GM10248 (cell line): ENCODE measurements around the gene RGS11.
"Not testable (repeated sequence)": the region's sequence is repeated elsewhere in the genome, so short reads cannot be mapped to it uniquely, and the experiment has no call there.

Experiments
- CTCF ChIA-PET: fragments of 300-600 bp; sonication (Branson Sonifier 250); formaldehyde crosslinking; extraction: SDS; loops from one replicate; lab custom pipeline; 2021; ENCODE audit warnings: antibody characterized with exemption; lab: Yijun Ruan, JAX
- POLR2A ChIA-PET: fragments of 350-650 bp; sonication (Branson Sonifier 250); formaldehyde crosslinking; extraction: SDS; loops from one replicate; lab custom pipeline; 2020; ENCODE audit warnings: antibody characterized with exemption; lab: Yijun Ruan, JAX
- DNase-seq: peaks from one replicate; pipeline ENCODE4 v3.0.0; 2012; ENCODE audit errors: extremely low spot score
- TF ChIP-seq, protein P1 (sequence below): IDR thresholded peaks from 2 replicates; pipeline ENCODE4 v1.5.1; 2012; ENCODE audit warnings: mild to moderate bottlenecking, low read depth; ENCODE audit errors: extremely low read depth, missing control alignments, control extremely low read depth

RGS11 gene

DNA sequence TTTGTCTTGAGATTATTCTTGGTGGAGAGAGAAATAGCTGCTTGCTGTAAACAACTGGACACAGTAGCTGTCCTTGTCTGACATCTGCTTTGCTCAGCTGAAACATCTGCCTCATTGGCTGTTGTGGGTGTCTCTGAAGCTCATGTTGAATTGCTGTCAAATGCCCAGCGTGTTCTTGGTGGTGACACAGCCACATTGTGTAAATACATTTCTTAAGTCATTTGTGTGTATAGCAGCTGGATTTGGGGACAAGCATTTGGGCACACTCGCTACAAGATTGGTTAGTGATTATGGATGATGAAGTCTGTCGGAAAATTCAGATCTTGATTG, 35.8 kb downstream of the RGS11 start:
- TF ChIP-seq, protein P1, sequence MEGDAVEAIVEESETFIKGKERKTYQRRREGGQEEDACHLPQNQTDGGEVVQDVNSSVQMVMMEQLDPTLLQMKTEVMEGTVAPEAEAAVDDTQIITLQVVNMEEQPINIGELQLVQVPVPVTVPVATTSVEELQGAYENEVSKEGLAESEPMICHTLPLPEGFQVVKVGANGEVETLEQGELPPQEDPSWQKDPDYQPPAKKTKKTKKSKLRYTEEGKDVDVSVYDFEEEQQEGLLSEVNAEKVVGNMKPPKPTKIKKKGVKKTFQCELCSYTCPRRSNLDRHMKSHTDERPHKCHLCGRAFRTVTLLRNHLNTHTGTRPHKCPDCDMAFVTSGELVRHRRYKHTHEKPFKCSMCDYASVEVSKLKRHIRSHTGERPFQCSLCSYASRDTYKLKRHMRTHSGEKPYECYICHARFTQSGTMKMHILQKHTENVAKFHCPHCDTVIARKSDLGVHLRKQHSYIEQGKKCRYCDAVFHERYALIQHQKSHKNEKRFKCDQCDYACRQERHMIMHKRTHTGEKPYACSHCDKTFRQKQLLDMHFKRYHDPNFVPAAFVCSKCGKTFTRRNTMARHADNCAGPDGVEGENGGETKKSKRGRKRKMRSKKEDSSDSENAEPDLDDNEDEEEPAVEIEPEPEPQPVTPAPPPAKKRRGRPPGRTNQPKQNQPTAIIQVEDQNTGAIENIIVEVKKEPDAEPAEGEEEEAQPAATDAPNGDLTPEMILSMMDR, result no peak
- ChIA-PET CTCF (interaction anchor here (1.1 to 2.2 kb wide), 5 partner anchors 9 to 58 kb away, joined by 3 to 5 read pairs (median 4); partner anchors contain the start of gene LUC7L), POLR2A (interaction anchor here (0.5 kb wide), 1 partner anchor 19 kb away, joined by 4 read pairs; no protein-coding TSS in a partner anchor)
- DNase-seq, result no peak

DNA sequence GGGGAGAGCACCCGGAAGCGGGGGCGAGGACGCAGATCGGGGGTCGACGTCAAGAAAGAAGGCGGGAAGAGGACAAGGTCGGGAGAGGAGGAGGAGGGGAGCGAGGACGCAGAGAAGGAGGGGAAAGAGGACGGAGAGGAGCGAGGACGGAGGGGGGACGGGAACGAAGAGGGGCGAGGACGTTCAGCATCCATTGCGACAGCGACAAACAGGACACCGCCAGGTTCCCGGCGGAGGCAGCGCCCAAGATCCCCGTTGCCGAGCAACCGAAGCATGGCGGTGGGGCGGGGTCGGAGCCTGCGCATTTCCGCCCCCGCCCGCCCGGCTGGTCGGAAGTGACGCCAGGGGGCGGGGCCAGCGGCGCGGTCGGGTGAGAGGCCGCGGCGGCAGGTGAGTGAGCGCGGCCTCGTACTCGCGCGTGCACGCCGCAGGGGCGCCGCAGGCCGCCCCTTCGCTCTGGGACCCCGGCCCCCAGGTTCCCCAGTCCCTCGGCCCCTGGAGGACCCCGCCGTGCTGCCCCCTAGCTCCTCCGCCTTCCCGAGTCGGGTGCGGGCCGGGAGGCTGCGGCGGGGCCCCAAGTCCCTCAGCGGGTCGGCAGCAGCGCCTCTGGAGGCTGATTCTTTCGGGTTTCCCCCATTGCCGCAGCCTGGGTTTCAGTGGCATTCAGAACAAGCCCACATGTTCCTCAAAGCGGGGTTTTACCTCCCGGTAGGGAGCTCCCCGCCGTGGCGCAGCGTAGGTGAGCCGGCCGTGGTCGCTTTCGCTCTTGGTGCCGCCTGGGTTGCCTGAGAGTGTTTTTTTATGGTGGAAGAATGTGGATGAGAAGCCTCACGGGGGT, 41.1 kb downstream of the RGS11 start, which contains the start of gene FAM234A:
Gene FAM234A, plus strand, starts transcription at position 354 of the 838 bp plus-strand sequence. CDS start 19,593 bp downstream, outside the sequence.
- ChIA-PET POLR2A (interaction anchor here (1.2 to 1.6 kb wide), 2 partner anchors 16 to 34 kb away, joined by 4 to 7 read pairs; no protein-coding TSS in a partner anchor), CTCF (interaction anchor here (0.8 to 1.7 kb wide), 7 partner anchors 9 to 126 kb away, joined by 3 to 10 read pairs (median 5); no protein-coding TSS in a partner anchor)

DNA sequence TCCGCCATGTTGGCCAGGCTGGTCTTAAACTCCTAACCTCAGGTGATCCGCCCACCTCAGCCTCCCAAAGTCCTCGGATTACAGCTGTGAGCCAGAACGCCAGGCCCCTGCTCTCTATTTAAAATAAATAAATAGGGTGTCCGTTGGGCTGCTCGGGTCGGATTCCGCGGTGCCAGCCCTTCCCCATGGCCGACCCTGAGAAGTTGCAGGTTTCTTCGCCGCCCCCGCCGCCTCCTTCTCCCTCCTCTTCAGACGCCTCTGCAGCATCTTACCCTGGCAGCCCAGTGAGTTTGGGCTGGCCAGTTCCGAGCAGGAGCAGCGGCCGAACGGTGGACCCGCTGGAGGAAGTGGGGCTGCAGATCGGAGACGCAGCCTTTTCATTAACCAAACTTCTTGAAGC, 44.8 kb downstream of the RGS11 start:
- ChIA-PET POLR2A (no interaction called here), CTCF (no interaction called here)
- TF ChIP-seq, protein P1, result no peak
- no peak for DNase-seq

More for the DNA sequence above, 41.1 kb downstream of the RGS11 start, which contains the start of gene FAM234A:
- TF ChIP-seq, protein P1, result peak; percentile 30
- peak; percentile 96 for DNase-seq

DNA sequence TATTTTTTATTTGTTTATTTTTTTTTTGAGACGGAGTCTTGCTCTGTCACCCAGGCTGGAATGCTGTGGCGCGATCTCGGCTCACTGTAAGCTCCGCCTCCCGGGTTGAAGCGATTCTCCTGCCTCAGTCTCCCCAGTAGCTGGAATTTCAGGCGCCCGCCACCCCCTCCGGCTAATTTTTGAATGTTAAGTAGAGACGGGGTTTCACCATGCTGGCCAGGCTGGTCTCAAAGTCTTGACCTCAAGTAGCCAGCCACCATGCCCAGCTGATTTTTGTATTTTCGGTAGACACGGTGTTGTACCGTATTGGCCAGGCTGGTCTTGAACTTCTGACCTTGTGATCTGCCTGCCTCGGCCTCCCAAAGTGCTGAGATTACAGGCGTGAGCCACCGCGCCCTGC, 45.4 kb downstream of the RGS11 start:
- POLR2A ChIA-PET, CTCF ChIA-PET, DNase-seq: not testable (repeated sequence)

DNA sequence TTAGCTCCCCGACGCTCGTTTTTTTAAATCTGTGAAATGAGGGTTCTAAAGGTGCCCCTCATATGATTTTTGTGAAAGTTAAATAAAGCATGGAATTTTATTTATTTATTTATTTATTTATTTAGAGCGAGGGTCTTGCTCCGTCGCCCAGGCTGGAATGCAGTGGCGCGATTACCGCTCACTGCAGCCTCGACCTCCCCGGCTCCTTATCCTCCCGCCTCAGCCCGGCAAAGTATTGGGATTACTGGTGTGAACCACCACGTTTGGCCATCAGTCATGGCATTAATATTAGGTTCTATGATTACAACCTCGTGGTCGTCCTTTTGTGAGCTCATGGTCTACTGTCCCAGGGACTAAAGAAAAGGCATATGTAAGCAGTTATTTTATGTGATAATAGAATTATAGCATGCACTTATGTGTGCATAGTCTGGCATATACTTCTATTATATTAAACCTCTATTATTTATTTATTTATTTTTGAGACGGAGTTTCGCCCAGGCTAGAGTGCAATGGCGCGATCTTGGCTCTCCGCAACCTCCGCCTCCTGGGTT, 45.9 kb downstream of the RGS11 start:
- TF ChIP-seq, protein P1, result no peak
- DNase-seq, result no peak
- ChIA-PET POLR2A (no interaction called here), CTCF (interaction anchor here (1.0 to 1.6 kb wide), 3 partner anchors 10 to 123 kb away, joined by 3 to 4 read pairs (median 4); partner anchors contain the start of gene AXIN1)

DNA sequence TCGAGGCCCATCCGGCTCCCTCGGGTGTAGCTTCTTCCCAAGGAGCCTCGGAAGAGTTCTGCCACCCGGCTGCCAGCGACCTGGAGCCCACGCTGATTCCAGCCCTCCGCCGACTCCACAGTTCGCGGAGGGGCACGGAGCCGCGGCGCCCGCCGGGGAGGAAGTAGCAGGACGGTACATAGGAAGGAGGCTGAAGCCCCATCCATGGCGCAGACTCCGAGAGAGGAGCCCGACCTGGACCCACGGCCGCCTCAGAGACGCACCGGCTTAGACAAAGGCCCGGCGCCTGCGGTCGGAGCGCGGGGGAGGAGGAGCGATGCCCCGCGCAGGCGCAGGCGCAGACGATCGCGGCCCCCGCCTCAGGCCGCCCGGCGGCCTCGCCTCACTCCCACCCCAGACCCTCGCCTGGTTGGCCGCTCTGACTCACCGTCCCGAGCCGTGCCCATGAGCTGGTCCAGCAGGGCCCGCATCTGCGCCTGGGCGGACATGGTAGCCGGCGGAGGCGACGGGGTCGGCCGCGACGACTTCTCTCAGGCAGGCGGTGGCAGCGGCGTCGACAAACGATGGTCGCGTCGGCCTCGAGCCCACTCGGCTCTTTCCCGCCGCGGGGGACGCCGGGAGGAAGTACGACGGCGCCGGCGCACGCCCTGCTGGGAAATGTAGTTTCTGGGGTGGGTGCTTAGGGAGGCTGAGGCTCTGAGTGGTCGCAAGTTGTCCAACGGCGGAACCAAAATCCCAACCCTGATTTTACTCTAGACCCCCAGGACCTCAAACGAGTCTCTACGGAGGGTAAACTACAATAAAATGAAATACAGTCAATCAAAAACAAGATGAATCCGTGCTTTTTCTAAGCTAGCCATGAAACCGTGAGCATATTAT, 46.7 kb downstream of the RGS11 start, which contains the start of gene LUC7L:
Gene LUC7L, minus strand, starts transcription at position 598 of the 879 bp plus-strand sequence. Its CDS starts 110 bp downstream, at position 488.
- ChIA-PET CTCF (interaction anchor here (1.0 to 1.6 kb wide), 7 partner anchors 11 to 132 kb away, joined by 3 to 5 read pairs (median 4); partner anchors contain the start of gene AXIN1), POLR2A (no interaction called here)
- TF ChIP-seq, protein P1, result no peak
- DNase-seq, result peak; percentile 92
